Hepatic stellate cell (primary cell): Measurements from ENCODE around the gene MKNK2.
A peak's percentile ranks its signal among the peaks of the same experiment; 100 is the strongest.

Experiments used
- DNase-seq: peaks from one replicate; pipeline ENCODE4 v3.0.0; 2011; ENCODE audit warnings: low spot score

MKNK2 gene

GRCh38 chr19:2057484-2058469 is 6.7 kb upstream of the MKNK2 start:
- DNase-seq = no peak

- no peak for DNase-seq
Measured at GRCh38 chr19:2056837-2057192, 5.8 kb upstream of the MKNK2 start.

GRCh38 chr19:2055931-2056836 is 5.1 kb upstream of the MKNK2 start:
- DNase-seq = no peak

GRCh38 chr19:2054763-2055162 is 3.7 kb upstream of the MKNK2 start:
- DNase-seq = no peak

- no peak for DNase-seq
Measured at GRCh38 chr19:2053601-2054389, 2.8 kb upstream of the MKNK2 start.

GRCh38 chr19:2051773-2052704 is 995 bp upstream of the MKNK2 start:
- no peak for DNase-seq

GRCh38 chr19:2050349-2050990 is 574 bp downstream of the MKNK2 start:
- no peak for DNase-seq

- peak; percentile 69 for DNase-seq
Measured at GRCh38 chr19:2049741-2050348, 1.2 kb downstream of the MKNK2 start.

GRCh38 chr19:2048959-2049740 is 1.9 kb downstream of the MKNK2 start:
- DNase-seq = no peak

- DNase-seq = no peak
Measured at GRCh38 chr19:2048104-2048958, 2.7 kb downstream of the MKNK2 start.

GRCh38 chr19:2047449-2048103 is 3.5 kb downstream of the MKNK2 start:
- DNase-seq = no peak

- DNase-seq = no peak
Measured at GRCh38 chr19:2047076-2047448, 4.0 kb downstream of the MKNK2 start.

GRCh38 chr19:2046046-2046907 is 4.8 kb downstream of the MKNK2 start:
- no peak for DNase-seq

GRCh38 chr19:2045501-2046045 is 5.5 kb downstream of the MKNK2 start:
- no peak for DNase-seq

GRCh38 chr19:2044709-2045500 is 6.1 kb downstream of the MKNK2 start:
- DNase-seq = no peak
